Measurements from ENCODE around the gene GLI1. TPM values are rescaled to one million over a fixed set of nuclear protein-coding genes. Genes with fewer than 3 reads are reported as not detected.
"Not testable (repeated sequence)": the region's sequence is repeated elsewhere in the genome, so short reads cannot be mapped to it uniquely, and the experiment has no call there.

Gene GLI1
- total RNA-seq, 2 experiments from 2014 or later, result 4.6 to 6.5 TPM

- Histone ChIP-seq H3K27ac (ENCODE audit: low read depth, low read length, poor library complexity, severe bottlenecking) (no peak overlapping the region), H3K4me2 (ENCODE audit: low read length) (no peak overlapping the region), H3K4me3 (ENCODE audit: low read depth, low read length, poor library complexity, severe bottlenecking) (no peak overlapping the region), H2AFZ (ENCODE audit: low read length) (no peak overlapping the region), H3K79me2 (ENCODE audit: insufficient read depth, low read depth, low read length) (no peaks in the 10 kb centered on the region), H3K9me2 (ENCODE audit: insufficient read depth, low read length) (no peaks in the 10 kb centered on the region), H4K20me1 (ENCODE audit: insufficient read depth, low read length) (no peaks in the 10 kb centered on the region), H3K4me1 (ENCODE audit: insufficient read depth, low read length, poor library complexity, severe bottlenecking) (no peaks in the 10 kb centered on the region), H3K36me3 (ENCODE audit: insufficient read depth, low read length) (no peaks in the 10 kb centered on the region), H3K9me3 (ENCODE audit: low read length) (no peaks in the 10 kb centered on the region)
- intact Hi-C loops (cut with micrococcal nuclease; ENCODE audit: unreplicated experiment), result no loop called here
- TF ChIP-seq EZH2phosphoT487 (IDR thresholded peaks at IDR 0.05; ENCODE audit: borderline replicate concordance, low read depth, low read length), result no peak
- no peak for TF ChIP-seq CTCF (conservative IDR thresholded peaks at IDR 0.05; ENCODE audit: low read length)
- ChIA-PET POLR2A (no interaction called here), CTCF (ENCODE audit: unreplicated experiment) (interaction anchor here (0.9 kb wide), 1 partner anchor 17 kb away, joined by 3 read pairs; no protein-coding TSS in a partner anchor)
- BruUV-seq (replicated peaks), result no TSS peak
- no peak for DNase-seq (ENCODE audit: low spot score)
Observed at GRCh38 chr12:57441846-57442427, 17.6 kb upstream of the GLI1 start.

GRCh38 chr12:57444337-57444736, 15.2 kb upstream of the GLI1 start:
- H4K20me1 ChIP-seq (ENCODE audit: insufficient read depth, low read length); H3K27ac ChIP-seq (ENCODE audit: low read depth, low read length, poor library complexity, severe bottlenecking); intact Hi-C loops (cut with micrococcal nuclease; ENCODE audit: unreplicated experiment); H3K4me2 ChIP-seq (ENCODE audit: low read length); DNase-seq (ENCODE audit: low spot score); H2AFZ ChIP-seq (ENCODE audit: low read length); H3K79me2 ChIP-seq (ENCODE audit: insufficient read depth, low read depth, low read length); H3K4me1 ChIP-seq (ENCODE audit: insufficient read depth, low read length, poor library complexity, severe bottlenecking); H3K9me2 ChIP-seq (ENCODE audit: insufficient read depth, low read length); BruUV-seq (replicated peaks); H3K36me3 ChIP-seq (ENCODE audit: insufficient read depth, low read length); H3K9me3 ChIP-seq (ENCODE audit: low read length); H3K4me3 ChIP-seq (ENCODE audit: low read depth, low read length, poor library complexity, severe bottlenecking): not testable (repeated sequence)
- CTCF ChIA-PET (ENCODE audit: unreplicated experiment), result interaction anchor here (0.5 kb wide), 1 partner anchor 11 kb away, joined by 14 read pairs; the partner anchor contains the start of gene INHBE
- POLR2A ChIA-PET, result interaction anchor here (1.3 kb wide), 1 partner anchor 11 kb away, joined by 3 read pairs; no protein-coding TSS in a partner anchor

DNA sequence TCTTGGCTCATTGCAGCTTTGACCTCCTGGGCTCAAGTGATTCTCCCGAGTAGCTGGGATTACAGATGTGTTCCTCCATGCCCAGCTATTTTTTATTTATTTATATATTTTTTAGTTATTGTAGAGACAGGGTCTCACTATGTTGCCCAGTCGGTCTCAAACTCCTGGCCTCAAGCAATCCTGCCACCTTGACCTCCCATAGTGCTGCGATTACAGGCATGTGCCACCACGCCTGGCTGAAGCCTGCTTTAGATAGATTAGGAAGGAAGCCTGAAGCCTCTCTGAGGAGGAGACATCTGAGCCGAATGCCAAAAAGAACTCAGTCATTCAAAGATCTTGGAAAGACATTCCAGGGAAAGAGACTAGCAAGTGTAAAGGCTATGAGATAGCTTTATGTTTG, 14.8 kb upstream of the GLI1 start:
- ChIA-PET CTCF (ENCODE audit: unreplicated experiment) (interaction anchor here (1.4 kb wide), 1 partner anchor 11 kb away, joined by 4 read pairs; the partner anchor contains the start of gene INHBE), POLR2A (interaction anchor here (1.3 kb wide), 1 partner anchor 12 kb away, joined by 3 read pairs; no protein-coding TSS in a partner anchor)
- H3K9me2 ChIP-seq (ENCODE audit: insufficient read depth, low read length), result no peaks in the 10 kb centered on the region
- H3K4me3 ChIP-seq (ENCODE audit: low read depth, low read length, poor library complexity, severe bottlenecking), result no peak overlapping the region
- no peaks in the 10 kb centered on the region for H3K9me3 ChIP-seq (ENCODE audit: low read length)
- no peak overlapping the region for H2AFZ ChIP-seq (ENCODE audit: low read length)
- intact Hi-C loops (cut with micrococcal nuclease; ENCODE audit: unreplicated experiment), result no loop called here
- H3K27ac ChIP-seq (ENCODE audit: low read depth, low read length, poor library complexity, severe bottlenecking), result no peak overlapping the region
- H3K79me2 ChIP-seq (ENCODE audit: insufficient read depth, low read depth, low read length), result no peaks in the 10 kb centered on the region
- H4K20me1 ChIP-seq (ENCODE audit: insufficient read depth, low read length), result no peaks in the 10 kb centered on the region
- DNase-seq (ENCODE audit: low spot score), result no peak
- H3K4me1 ChIP-seq (ENCODE audit: insufficient read depth, low read length, poor library complexity, severe bottlenecking), result no peaks in the 10 kb centered on the region
- TF ChIP-seq CTCF (conservative IDR thresholded peaks at IDR 0.05; ENCODE audit: low read length) (no peak), EZH2phosphoT487 (IDR thresholded peaks at IDR 0.05; ENCODE audit: borderline replicate concordance, low read depth, low read length) (no peak)
- no TSS peak for BruUV-seq (replicated peaks)
- H3K4me2 ChIP-seq (ENCODE audit: low read length), result no peak overlapping the region
- H3K36me3 ChIP-seq (ENCODE audit: insufficient read depth, low read length), result no peaks in the 10 kb centered on the region
